Measurements from ENCODE around the gene TNP1.

TNP1 gene

DNA sequence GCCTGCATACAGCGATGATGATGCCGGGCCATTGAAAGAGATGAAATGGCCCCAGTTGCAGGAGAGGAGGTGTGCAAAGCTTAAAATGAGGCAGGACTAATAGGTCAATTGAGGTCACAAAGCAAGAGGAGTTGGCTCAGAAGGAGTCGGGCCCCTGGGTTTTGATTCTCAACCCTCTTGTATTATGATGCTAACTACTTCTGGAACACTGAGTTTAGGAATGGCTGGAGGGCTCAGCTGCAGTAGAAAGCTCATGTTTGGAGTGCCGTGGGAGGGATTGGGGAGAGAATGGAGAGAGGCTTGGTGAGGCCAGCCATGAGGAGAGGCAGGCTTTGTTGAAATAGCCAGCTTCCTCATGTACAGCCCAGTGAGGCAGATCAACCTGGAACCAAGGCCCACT is 4.8 kb downstream of the TNP1 start:
- Histone ChIP-seq H2AFZ (ENCODE audit: low read depth) (no peak overlapping the region), H3K36me3 (ENCODE audit: insufficient read depth) (no peaks in the 10 kb centered on the region), H3K27ac (no peak overlapping the region), H3K4me1 (ENCODE audit: low read depth, poor library complexity, severe bottlenecking) (no peaks in the 10 kb centered on the region), H3K27me3 (ENCODE audit: insufficient read depth, low read depth) (no peaks in the 10 kb centered on the region), H3K4me3 (IDR thresholded peaks at IDR 0.05; ENCODE audit: insufficient read depth, low read depth, low read length) (no peak overlapping the region), H3K9ac (no peak overlapping the region), H3K4me2 (no peak overlapping the region), H4K20me1 (ENCODE audit: insufficient read depth) (no peaks in the 10 kb centered on the region), H3K79me2 (ENCODE audit: insufficient read depth, low read depth) (no peaks in the 10 kb centered on the region)
- TF ChIP-seq, protein P1, sequence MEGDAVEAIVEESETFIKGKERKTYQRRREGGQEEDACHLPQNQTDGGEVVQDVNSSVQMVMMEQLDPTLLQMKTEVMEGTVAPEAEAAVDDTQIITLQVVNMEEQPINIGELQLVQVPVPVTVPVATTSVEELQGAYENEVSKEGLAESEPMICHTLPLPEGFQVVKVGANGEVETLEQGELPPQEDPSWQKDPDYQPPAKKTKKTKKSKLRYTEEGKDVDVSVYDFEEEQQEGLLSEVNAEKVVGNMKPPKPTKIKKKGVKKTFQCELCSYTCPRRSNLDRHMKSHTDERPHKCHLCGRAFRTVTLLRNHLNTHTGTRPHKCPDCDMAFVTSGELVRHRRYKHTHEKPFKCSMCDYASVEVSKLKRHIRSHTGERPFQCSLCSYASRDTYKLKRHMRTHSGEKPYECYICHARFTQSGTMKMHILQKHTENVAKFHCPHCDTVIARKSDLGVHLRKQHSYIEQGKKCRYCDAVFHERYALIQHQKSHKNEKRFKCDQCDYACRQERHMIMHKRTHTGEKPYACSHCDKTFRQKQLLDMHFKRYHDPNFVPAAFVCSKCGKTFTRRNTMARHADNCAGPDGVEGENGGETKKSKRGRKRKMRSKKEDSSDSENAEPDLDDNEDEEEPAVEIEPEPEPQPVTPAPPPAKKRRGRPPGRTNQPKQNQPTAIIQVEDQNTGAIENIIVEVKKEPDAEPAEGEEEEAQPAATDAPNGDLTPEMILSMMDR (conservative IDR thresholded peaks at IDR 0.05; ENCODE audit: low read depth, low read length), result no peak

DNA sequence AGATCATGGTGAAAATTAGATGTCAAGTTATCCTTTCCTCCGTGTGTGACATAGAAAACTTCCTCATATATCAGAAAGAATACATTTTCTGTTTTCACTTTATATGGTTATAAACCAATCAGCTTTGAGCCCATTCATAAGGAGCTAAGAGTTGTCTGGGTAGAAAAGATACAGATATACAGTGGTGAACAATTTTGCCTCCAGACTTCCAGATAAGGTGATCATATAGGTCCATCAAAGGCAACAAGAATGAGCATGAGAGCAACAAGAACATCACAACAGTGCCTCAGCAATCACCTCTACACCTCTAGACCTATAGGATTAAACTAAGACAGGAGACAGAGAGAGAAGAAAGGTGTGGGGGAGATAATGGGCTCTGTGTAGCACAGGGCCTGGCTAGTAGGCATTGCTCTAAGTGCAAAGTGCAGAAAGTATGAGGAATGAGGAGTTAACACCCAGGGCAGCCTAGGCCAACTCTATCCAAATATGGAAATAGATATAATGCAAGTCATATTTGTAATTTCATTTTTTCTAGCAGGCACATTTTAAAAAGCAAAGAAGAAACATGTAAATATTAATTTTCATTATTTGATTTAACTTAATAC is 8.3 kb downstream of the TNP1 start:
- Histone ChIP-seq H3K4me2 (no peak overlapping the region), H3K9ac (no peak overlapping the region), H3K27ac (no peak overlapping the region), H3K4me1 (ENCODE audit: low read depth, poor library complexity, severe bottlenecking) (no peaks in the 10 kb centered on the region), H3K79me2 (ENCODE audit: insufficient read depth, low read depth) (no peaks in the 10 kb centered on the region), H3K36me3 (ENCODE audit: insufficient read depth) (no peaks in the 10 kb centered on the region), H2AFZ (ENCODE audit: low read depth) (no peak overlapping the region), H4K20me1 (ENCODE audit: insufficient read depth) (no peaks in the 10 kb centered on the region), H3K27me3 (ENCODE audit: insufficient read depth, low read depth) (no peaks in the 10 kb centered on the region), H3K4me3 (IDR thresholded peaks at IDR 0.05; ENCODE audit: insufficient read depth, low read depth, low read length) (no peak overlapping the region)
- TF ChIP-seq, protein P1 (conservative IDR thresholded peaks at IDR 0.05; ENCODE audit: low read depth, low read length), result no peak

DNA sequence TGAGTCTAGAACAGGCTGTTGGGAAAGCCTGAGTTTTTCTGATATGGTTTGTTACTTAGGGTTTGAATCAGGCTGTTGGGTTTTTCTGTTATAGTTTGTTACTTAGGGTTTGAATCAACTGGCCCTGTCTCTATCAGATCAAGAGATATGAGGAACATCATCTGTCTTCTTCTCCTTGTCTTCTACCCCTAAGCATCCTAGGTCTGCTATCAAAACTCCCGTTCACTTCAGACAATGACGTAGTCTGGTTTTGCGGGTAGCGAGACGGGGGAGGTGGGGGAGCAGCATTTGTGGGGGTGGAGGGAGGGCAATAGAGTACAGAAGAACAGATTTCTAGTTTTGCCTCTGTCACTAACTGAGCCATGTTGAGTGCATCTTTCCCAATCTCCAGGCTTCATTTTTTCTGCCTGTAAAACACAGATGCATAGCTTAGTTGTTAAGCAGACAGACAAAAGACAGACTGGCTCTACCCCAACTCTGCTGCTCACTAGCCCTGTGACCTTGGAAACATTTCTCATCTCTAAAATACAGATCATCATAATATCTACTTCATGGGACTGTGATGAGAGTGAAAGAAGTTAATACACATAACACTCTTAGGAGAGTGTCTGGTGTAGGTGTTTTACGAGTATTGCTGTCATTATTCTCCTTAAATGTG is 9.1 kb downstream of the TNP1 start:
- Histone ChIP-seq H3K36me3 (ENCODE audit: insufficient read depth) (no peaks in the 10 kb centered on the region), H3K27ac (no peak overlapping the region), H4K20me1 (ENCODE audit: insufficient read depth) (no peaks in the 10 kb centered on the region), H3K79me2 (ENCODE audit: insufficient read depth, low read depth) (no peaks in the 10 kb centered on the region), H3K4me2 (no peak overlapping the region), H3K4me1 (ENCODE audit: low read depth, poor library complexity, severe bottlenecking) (no peaks in the 10 kb centered on the region), H2AFZ (ENCODE audit: low read depth) (no peak overlapping the region), H3K4me3 (IDR thresholded peaks at IDR 0.05; ENCODE audit: insufficient read depth, low read depth, low read length) (no peak overlapping the region), H3K27me3 (ENCODE audit: insufficient read depth, low read depth) (no peaks in the 10 kb centered on the region), H3K9ac (no peak overlapping the region)
- TF ChIP-seq, protein P1 (conservative IDR thresholded peaks at IDR 0.05; ENCODE audit: low read depth, low read length), result no peak

DNA sequence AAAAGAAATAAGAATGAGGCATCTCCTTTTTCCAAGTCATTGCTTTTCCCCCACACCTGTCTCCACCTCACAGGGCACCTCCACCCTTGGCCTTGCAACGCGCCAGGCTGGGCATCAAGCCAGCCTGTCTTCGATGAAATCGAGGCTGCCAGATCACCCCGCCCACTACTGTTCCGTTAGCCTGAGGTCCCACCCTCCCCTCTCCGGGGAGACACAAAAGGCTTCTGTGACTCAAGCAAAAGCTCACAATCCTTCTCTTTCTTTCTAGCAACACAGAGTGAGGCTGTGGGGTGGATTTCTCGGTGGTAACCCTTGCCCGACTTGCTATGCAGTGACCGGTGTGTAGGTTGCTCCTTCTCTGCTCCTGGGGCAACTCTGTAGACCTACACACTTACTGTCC is 9.9 kb downstream of the TNP1 start:
- Histone ChIP-seq H3K27ac (no peak overlapping the region), H3K4me3 (IDR thresholded peaks at IDR 0.05; ENCODE audit: insufficient read depth, low read depth, low read length) (no peak overlapping the region), H3K9ac (no peak overlapping the region), H3K27me3 (ENCODE audit: insufficient read depth, low read depth) (no peaks in the 10 kb centered on the region), H2AFZ (ENCODE audit: low read depth) (no peak overlapping the region), H3K36me3 (ENCODE audit: insufficient read depth) (no peaks in the 10 kb centered on the region), H4K20me1 (ENCODE audit: insufficient read depth) (no peaks in the 10 kb centered on the region), H3K4me2 (no peak overlapping the region), H3K4me1 (ENCODE audit: low read depth, poor library complexity, severe bottlenecking) (no peaks in the 10 kb centered on the region), H3K79me2 (ENCODE audit: insufficient read depth, low read depth) (no peaks in the 10 kb centered on the region)
- TF ChIP-seq, protein P1 (conservative IDR thresholded peaks at IDR 0.05; ENCODE audit: low read depth, low read length), result no peak
